Activated naive CD4-positive, alpha-beta T cell (primary cell): ENCODE results near the gene TJP3.

Source experiments
- DNase-seq, 4 experiments: peaks; one replicate each; lab custom pipeline; 2025; lab: John Stamatoyannopoulos, UW

TJP3 gene

GRCh38 chr19:3691726-3692125 lies 16.5 kb upstream of the TJP3 start:
- DNase-seq = no peak

GRCh38 chr19:3692141-3693024 lies 15.8 kb upstream of the TJP3 start:
- peak in 3 of 4 experiments; percentile 22 to 55 (median 26) for DNase-seq

- no peak for DNase-seq
Observed at GRCh38 chr19:3693025-3693925, 14.9 kb upstream of the TJP3 start.

GRCh38 chr19:3694361-3695123 lies 13.6 kb upstream of the TJP3 start:
- no peak for DNase-seq

- no peak for DNase-seq
Observed at GRCh38 chr19:3695124-3695733, 13.0 kb upstream of the TJP3 start.

- DNase-seq = no peak
Observed at GRCh38 chr19:3695986-3696659, 12.1 kb upstream of the TJP3 start.

- no peak for DNase-seq
Observed at GRCh38 chr19:3696660-3696995, 11.6 kb upstream of the TJP3 start.

GRCh38 chr19:3697094-3697493 lies 11.1 kb upstream of the TJP3 start:
- DNase-seq = no peak

- DNase-seq = no peak
Observed at GRCh38 chr19:3697671-3698385, 10.4 kb upstream of the TJP3 start.

GRCh38 chr19:3698386-3698950 lies 9.7 kb upstream of the TJP3 start:
- DNase-seq = no peak

- no peak for DNase-seq
Observed at GRCh38 chr19:3698974-3699740, 9.0 kb upstream of the TJP3 start.

GRCh38 chr19:3699741-3700241 lies 8.4 kb upstream of the TJP3 start:
- no peak for DNase-seq

GRCh38 chr19:3700242-3701032 lies 7.7 kb upstream of the TJP3 start, which contains the start of gene PIP5K1C:
PIP5K1C (minus strand) TSS chr19:3700468; CDS start chr19:3700390, 78 bp downstream.
- DNase-seq = peak; percentile 78 to 94 (median 90)

- DNase-seq = no peak
Observed at GRCh38 chr19:3701200-3701599, 7.0 kb upstream of the TJP3 start.

GRCh38 chr19:3707868-3708206 lies 347 bp upstream of the TJP3 start:
- DNase-seq = no peak

GRCh38 chr19:3710265-3710812 lies 2.2 kb downstream of the TJP3 start:
- no peak for DNase-seq

GRCh38 chr19:3712663-3713611 lies 4.8 kb downstream of the TJP3 start:
- no peak for DNase-seq
